Stimulated activated CD8-positive, alpha-beta memory T cell treated with anti-CD3 and anti-CD28 coated beads, Interleukin-15, amount 100 ng/mL, for 48 hours (primary cell): ENCODE results near the gene MLH3.
A peak's percentile ranks its signal among the peaks of the same experiment; 100 is the strongest.
"Not testable (repeated sequence)": the region's sequence is repeated elsewhere in the genome, so short reads cannot be mapped to it uniquely, and the experiment has no call there.

Experiments
- DNase-seq, 2 donors: peaks; one replicate each; pipeline ENCODE4 v3.0.0-alpha.2; 2020; ENCODE audit warnings: low read depth in 2 of 2

Gene MLH3

GRCh38 chr14:75050852-75051555, at the start of gene MLH3:
Gene MLH3, minus strand, starts transcription at chr14:75051467. Its CDS starts 1,812 bp downstream, at chr14:75049655.
- peak; percentile 64 to 71 for DNase-seq

DNA sequence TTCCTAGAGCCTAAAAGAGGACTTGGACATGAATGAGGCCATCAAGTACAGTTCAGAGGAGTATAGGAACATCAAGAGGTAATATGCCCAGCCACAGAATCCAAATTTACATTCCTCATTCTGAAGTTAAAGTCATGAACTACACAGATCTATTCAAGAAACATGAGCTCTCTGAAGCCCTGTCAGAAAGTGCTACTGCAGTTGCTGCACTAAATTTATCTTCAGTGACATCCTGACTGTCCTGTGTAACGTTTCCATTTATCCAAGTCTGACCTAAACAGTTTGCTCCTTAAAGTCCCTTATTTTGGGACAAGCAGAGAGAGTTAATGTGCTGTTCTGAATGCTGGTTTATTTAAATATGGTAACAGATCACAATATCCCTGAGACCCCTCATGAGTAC, 47.4 kb upstream of the MLH3 start:
- no peak for DNase-seq

- DNase-seq = no peak
Observed at GRCh38 chr14:75098212-75098611, 46.9 kb upstream of the MLH3 start.

DNA sequence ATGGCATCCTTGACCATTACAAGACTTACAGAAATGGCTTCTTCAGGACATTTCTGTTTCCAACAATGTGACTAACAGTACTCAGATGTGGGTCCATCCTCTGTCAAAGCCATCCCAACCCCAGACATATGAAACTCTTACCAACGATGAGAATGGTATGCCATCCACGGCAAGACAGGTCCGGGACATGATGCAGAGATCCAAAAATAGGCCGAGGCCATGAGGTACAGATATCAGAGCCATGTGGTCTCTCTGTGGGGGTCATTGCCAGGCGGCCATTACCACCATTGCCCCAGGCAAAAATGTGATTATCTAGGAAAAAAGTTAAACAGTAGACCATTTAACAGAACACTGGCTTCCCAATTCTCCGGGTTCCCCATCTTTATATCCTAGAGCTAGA, 45.7 kb upstream of the MLH3 start:
- DNase-seq = no peak

DNA sequence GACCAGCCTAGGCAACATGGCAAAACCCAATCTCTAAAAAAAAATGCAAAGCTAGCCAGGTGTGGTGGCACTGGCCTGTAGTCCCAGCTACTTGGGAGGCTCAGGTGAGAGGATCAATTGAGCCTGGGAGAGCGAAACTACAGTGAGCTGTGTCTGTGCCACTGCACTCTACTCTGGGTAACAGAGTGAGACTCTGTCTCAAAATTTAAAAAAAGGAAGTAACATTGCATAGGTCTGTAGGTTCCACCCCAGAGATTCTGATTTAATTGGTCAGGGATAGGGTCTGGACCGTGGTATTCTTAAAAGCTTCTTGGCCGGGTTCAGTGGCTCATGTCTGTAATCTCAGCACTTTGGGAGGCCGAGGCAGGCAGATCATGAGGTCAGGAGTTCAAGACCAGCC, 44.4 kb upstream of the MLH3 start:
- DNase-seq = no peak

- no peak for DNase-seq
Observed at GRCh38 chr14:75094896-75095295, 43.6 kb upstream of the MLH3 start.

- DNase-seq = no peak
Observed at GRCh38 chr14:75092698-75093097, 41.4 kb upstream of the MLH3 start.

- no peak for DNase-seq
Observed at GRCh38 chr14:75091251-75091650, 40.0 kb upstream of the MLH3 start.

GRCh38 chr14:75090353-75090752, 39.1 kb upstream of the MLH3 start:
- DNase-seq = no peak

- DNase-seq = peak in 1 of 2 donors; percentile 4
Observed at GRCh38 chr14:75088566-75089373, 37.5 kb upstream of the MLH3 start.

DNA sequence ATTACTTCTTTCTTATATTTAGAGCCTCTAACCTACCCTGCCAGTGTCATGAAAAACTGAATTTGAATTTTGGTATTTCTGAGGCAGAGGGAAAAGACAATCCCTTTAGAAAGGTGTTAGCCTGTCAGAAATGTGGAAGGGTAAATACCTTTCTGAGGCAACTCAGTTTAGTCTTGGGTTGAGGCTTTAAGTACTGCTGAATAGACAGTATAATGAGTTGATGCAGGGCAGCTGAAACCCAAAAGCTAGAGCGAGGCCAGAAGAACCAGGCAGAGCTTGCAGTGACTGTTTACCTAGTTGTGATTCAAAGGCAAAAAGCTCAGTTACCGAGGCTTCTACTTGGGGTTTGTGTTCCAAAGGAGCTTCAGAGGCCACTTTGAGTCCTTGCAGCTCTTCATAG, 36.9 kb upstream of the MLH3 start:
- DNase-seq = no peak

DNA sequence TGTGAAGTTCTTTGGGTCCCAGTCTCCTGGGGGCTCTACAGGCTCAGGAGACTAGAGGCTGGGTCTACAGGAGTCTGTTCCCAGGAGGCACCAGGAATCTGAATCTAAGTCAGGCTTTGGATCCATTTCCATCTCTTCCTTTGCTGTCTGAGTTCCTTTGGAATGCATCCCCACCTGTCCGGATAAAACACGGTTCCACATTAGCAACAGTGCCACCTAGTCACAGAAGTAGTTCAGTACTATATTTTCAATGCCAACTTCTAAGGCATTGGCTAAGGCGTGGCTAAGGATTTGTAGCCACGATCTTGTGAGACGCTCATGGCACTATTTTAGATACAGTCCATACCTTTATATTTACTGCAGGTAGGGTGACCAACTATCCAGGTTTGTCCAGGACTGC, 33.2 kb upstream of the MLH3 start:
- DNase-seq = no peak

DNA sequence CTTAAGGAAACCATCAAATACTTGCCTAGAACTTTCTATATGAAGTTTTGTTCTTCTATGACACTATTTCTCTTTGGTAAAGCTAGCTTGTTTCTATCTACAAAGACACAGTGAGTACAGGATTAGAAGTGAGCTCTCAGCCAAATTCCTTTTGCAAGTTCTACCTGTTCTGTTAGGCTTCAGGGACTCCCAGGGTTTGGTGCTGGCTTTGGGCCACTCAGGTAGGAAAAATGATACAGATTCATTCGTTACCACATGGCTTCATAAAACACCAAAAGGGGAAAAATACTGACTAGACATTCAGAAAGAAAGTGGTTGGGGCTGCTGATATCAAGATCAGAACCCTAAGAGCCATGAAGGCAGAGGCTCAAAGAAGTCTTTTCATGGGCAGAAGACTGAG, 32.0 kb upstream of the MLH3 start:
- DNase-seq = no peak

- no peak for DNase-seq
Observed at GRCh38 chr14:75081660-75082229, 30.5 kb upstream of the MLH3 start.

- no peak for DNase-seq
Observed at GRCh38 chr14:75079521-75079920, 28.3 kb upstream of the MLH3 start.

GRCh38 chr14:75077794-75078193, 26.5 kb upstream of the MLH3 start:
- no peak for DNase-seq

GRCh38 chr14:75070383-75070782, 19.1 kb upstream of the MLH3 start:
- DNase-seq = no peak

DNA sequence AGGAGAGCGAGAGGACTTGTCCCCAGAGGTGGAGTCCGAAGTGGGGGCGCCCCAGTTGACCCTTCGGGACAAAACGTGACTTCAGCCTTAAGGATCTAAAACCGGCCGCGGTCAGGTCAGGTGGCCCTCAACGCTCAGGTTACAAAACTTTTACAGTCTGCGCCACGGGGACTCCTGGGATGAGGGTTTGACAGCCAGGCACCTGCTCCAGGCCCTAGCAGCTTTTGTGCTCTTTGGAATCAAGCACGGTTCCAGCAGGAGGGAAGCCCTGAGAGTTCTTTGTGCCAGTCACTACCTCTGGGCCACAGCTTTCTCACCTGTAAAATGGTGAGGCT, 18.5 kb upstream of the MLH3 start:
- DNase-seq = no peak

DNA sequence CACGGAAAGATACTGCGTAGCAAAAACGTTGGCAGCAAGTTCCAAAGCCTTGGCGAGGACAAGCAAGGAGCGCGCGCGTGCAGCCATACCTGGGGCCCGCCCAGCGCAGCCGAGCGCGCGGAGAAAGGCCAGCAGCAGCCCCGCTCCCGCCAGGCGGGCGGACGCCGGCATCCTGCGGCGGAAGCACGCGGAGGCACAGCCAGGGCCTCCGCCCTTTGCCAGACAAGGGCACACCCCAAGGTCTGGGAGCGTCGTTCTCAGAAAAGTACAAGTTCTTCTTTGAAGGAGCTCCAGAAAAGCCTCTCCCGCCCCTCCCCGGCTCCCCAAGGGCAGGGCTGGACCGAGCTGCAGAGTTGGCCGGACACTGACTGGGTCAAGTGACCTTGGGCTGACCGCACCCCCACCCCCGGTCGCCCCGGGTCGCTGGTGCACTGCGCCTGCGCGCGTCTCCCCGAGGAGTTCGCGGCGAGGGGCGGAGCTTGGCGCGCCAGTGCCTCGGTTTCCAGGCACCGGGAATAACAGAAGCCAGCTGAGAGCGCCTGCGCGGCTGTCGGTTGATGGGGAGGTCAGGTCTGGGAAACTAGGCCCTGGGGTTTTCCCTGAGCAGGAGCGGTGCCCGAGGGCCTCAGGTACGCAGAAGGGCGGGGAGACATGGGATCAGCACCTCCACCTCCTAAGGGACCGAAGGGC, 18.0 kb upstream of the MLH3 start, which contains the start of gene ZC2HC1C:
Gene ZC2HC1C, plus strand, starts transcription at position 521 of the 690 bp plus-strand sequence. CDS start 933 bp downstream, outside the sequence.
- peak; percentile 56 to 60 for DNase-seq

DNA sequence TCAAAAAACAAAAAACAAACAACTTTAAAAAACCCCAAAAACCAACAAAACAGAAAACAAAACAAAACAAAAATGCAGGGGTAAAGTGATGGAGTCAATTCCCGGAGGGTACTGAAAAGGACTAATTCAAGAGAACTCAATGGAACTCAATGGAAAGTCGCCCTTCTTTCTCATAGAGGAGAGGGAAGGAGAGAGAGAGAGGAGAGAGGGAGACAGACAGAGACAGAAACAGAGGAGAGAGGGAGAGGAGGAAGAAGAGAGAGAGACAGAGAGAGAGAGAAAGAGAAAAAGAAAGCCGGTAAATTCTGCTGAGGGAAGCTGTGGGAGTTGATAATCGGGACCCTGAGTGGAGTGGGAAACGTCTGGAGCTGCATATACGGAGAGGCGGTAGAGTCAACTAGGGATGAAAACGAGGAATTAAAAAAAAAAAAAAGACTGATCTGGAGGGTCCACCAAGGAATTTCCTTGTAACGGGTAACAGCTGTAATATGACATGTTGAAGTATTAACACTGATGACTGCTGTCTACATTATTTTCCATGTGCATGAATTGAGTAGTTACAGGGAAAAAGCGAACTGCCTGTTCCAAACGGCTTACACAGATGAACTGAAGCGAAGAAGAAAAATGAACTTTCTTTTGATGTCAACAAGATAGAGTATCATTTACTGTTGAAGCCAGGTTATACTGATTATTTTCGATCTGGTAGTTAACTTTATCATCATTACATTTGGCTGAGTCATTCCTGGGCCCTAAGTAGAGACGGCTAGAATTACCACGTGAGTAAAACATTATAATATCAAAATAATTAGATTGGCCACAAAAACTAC, 17.2 kb upstream of the MLH3 start:
- no peak for DNase-seq

- not testable (repeated sequence) for DNase-seq
Observed at GRCh38 chr14:75067765-75068164, 16.5 kb upstream of the MLH3 start.
